OCI-LY3 (cell line): Measurements from ENCODE around the gene PKN2.

Source experiments
- EZH2phosphoT487 ChIP-seq: fragments of 200-600 bp; shearing (Covaris generic); IDR thresholded peaks from 2 replicates; pipeline ENCODE4 v1.6.1; 2018; ENCODE audit warnings: antibody characterized with exemption, mixed run types, low read depth
- TF ChIP-seq, protein P1 (sequence below): fragments of 200-600, 300-600 bp; sonication (generic); IDR thresholded peaks from 2 replicates; pipeline ENCODE4 v1.5.1; 2014; ENCODE audit warnings: antibody characterized with exemption, low read length, low read depth

- TF ChIP-seq, protein P1, sequence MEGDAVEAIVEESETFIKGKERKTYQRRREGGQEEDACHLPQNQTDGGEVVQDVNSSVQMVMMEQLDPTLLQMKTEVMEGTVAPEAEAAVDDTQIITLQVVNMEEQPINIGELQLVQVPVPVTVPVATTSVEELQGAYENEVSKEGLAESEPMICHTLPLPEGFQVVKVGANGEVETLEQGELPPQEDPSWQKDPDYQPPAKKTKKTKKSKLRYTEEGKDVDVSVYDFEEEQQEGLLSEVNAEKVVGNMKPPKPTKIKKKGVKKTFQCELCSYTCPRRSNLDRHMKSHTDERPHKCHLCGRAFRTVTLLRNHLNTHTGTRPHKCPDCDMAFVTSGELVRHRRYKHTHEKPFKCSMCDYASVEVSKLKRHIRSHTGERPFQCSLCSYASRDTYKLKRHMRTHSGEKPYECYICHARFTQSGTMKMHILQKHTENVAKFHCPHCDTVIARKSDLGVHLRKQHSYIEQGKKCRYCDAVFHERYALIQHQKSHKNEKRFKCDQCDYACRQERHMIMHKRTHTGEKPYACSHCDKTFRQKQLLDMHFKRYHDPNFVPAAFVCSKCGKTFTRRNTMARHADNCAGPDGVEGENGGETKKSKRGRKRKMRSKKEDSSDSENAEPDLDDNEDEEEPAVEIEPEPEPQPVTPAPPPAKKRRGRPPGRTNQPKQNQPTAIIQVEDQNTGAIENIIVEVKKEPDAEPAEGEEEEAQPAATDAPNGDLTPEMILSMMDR: no peak
- TF ChIP-seq EZH2phosphoT487: no peak
These were observed 42.6 kb downstream of the PKN2 start for GRCh38 chr1:88726697-88727096.
